KMS-11 (cell line): ENCODE data around the gene PIGL.

Experiments
- H2AFZ ChIP-seq: fragments of 200-600 bp; sonication (generic); 2 replicates; pipeline ENCODE4 v1.6.1; 2016; ENCODE audit warnings: antibody characterized with exemption, mixed run types, low read depth
- H3K27ac ChIP-seq: fragments of 200-600 bp; sonication (generic); 2 replicates; pipeline ENCODE4 v1.6.1; 2016; ENCODE audit warnings: mild to moderate bottlenecking, mixed run types
- H3K27me3 ChIP-seq: fragments of 200-600 bp; sonication (generic); 2 replicates; pipeline ENCODE4 v1.6.1; 2017; ENCODE audit warnings: mild to moderate bottlenecking, low read depth, mixed run types, moderate library complexity; ENCODE audit not compliant: insufficient read depth
- H3K36me3 ChIP-seq: fragments of 200-600 bp; sonication (generic); 2 replicates; pipeline ENCODE4 v1.6.1; 2017; ENCODE audit warnings: mild to moderate bottlenecking, mixed run types; ENCODE audit not compliant: insufficient read depth
- H3K4me1 ChIP-seq: fragments of 200-600 bp; sonication (generic); 2 replicates; pipeline ENCODE4 v1.6.1; 2016; ENCODE audit warnings: mild to moderate bottlenecking, low read depth, mixed run types; ENCODE audit not compliant: poor library complexity, severe bottlenecking
- H3K4me2 ChIP-seq: fragments of 200-600 bp; sonication (generic); 2 replicates; pipeline ENCODE4 v1.7.0; 2016; ENCODE audit warnings: mild to moderate bottlenecking, mixed run types
- H3K4me3 ChIP-seq: fragments of 200-600 bp; sonication (generic); IDR thresholded peaks from 2 replicates; pipeline ENCODE4 v1.6.1; 2017; ENCODE audit warnings: low read depth, low read length, mixed read lengths; ENCODE audit not compliant: insufficient read depth
- H3K79me2 ChIP-seq: fragments of 200-600 bp; sonication (generic); 2 replicates; pipeline ENCODE4 v1.6.1; 2016; ENCODE audit warnings: low read depth, mixed run types; ENCODE audit not compliant: insufficient read depth
- H3K9ac ChIP-seq: fragments of 200-600 bp; sonication (generic); 2 replicates; pipeline ENCODE4 v1.6.1; 2016; ENCODE audit warnings: mild to moderate bottlenecking, mixed run types
- H4K20me1 ChIP-seq: fragments of 200-600 bp; sonication (generic); 2 replicates; pipeline ENCODE4 v1.6.1; 2016; ENCODE audit warnings: mild to moderate bottlenecking, mixed run types; ENCODE audit not compliant: insufficient read depth
- CTCF ChIP-seq: fragments of 200-600 bp; sonication (generic); conservative IDR thresholded peaks from 2 replicates; pipeline ENCODE4 v1.6.1; 2017; ENCODE audit warnings: low read depth, mild to moderate bottlenecking, antibody characterized with exemption, low read length, moderate library complexity, mixed read lengths

The PIGL gene

GRCh38 chr17:16298140-16298662, 81.2 kb downstream of the PIGL start:
- H3K4me1 ChIP-seq, result no peaks in the 10 kb centered on the region
- H3K4me3 ChIP-seq, result no peak overlapping the region
- TF ChIP-seq CTCF, result no peak
- no peaks in the 10 kb centered on the region for H3K79me2 ChIP-seq
- H3K27ac ChIP-seq, result no peak overlapping the region
- no peak overlapping the region for H3K4me2 ChIP-seq
- no peak overlapping the region for H3K9ac ChIP-seq
- H3K27me3 ChIP-seq, result no peaks in the 10 kb centered on the region
- H3K36me3 ChIP-seq, result no peaks in the 10 kb centered on the region
- H4K20me1 ChIP-seq, result no peaks in the 10 kb centered on the region
- no peak overlapping the region for H2AFZ ChIP-seq

GRCh38 chr17:16300554-16300953, 83.5 kb downstream of the PIGL start:
- no peak for TF ChIP-seq CTCF
- Histone ChIP-seq H3K9ac (no peak overlapping the region), H4K20me1 (no peaks in the 10 kb centered on the region), H3K27ac (no peak overlapping the region), H3K27me3 (no peaks in the 10 kb centered on the region), H3K79me2 (no peaks in the 10 kb centered on the region), H3K4me1 (no peaks in the 10 kb centered on the region), H3K36me3 (no peaks in the 10 kb centered on the region), H2AFZ (no peak overlapping the region), H3K4me3 (no peak overlapping the region), H3K4me2 (no peak overlapping the region)

- no peak overlapping the region for H2AFZ ChIP-seq
- no peaks in the 10 kb centered on the region for H3K36me3 ChIP-seq
- no peaks in the 10 kb centered on the region for H3K27me3 ChIP-seq
- no peaks in the 10 kb centered on the region for H3K4me1 ChIP-seq
- H3K9ac ChIP-seq, result no peak overlapping the region
- H3K79me2 ChIP-seq, result no peaks in the 10 kb centered on the region
- no peak overlapping the region for H3K27ac ChIP-seq
- TF ChIP-seq CTCF, result no peak
- H3K4me2 ChIP-seq, result no peak overlapping the region
- no peaks in the 10 kb centered on the region for H4K20me1 ChIP-seq
- no peak overlapping the region for H3K4me3 ChIP-seq
Measured at GRCh38 chr17:16301963-16302855, 85.2 kb downstream of the PIGL start.

- Histone ChIP-seq H3K79me2 (no peaks in the 10 kb centered on the region), H3K4me1 (no peaks in the 10 kb centered on the region), H3K4me3 (no peak overlapping the region), H3K27me3 (no peaks in the 10 kb centered on the region), H3K9ac (no peak overlapping the region), H3K36me3 (no peaks in the 10 kb centered on the region), H3K4me2 (no peak overlapping the region), H2AFZ (no peak overlapping the region), H3K27ac (no peak overlapping the region), H4K20me1 (no peaks in the 10 kb centered on the region)
- no peak for TF ChIP-seq CTCF
Measured at GRCh38 chr17:16302856-16303255, 85.8 kb downstream of the PIGL start.
